WTC11 (cell line): ENCODE measurements around the gene CCDC71. TPM values are rescaled to one million over a fixed set of nuclear protein-coding genes. Genes with fewer than 3 reads are reported as not detected.
A peak's percentile ranks its signal among the peaks of the same experiment; 100 is the strongest.

ENCODE experiments used
- ATF1 ChIP-seq: sonication (generic); formaldehyde crosslinking; IDR thresholded peaks from 2 replicates; pipeline ENCODE4 v1.8.1; 2023; ENCODE audit warnings: mild to moderate bottlenecking, moderate library complexity, missing genetic modification reagents
- ATF2 ChIP-seq: sonication (generic); formaldehyde crosslinking; IDR thresholded peaks from 2 replicates; pipeline ENCODE4 v1.8.1; 2022; ENCODE audit warnings: low read depth, missing genetic modification reagents, borderline replicate concordance
- ATF3 ChIP-seq: sonication (generic); formaldehyde crosslinking; conservative IDR thresholded peaks from 2 replicates; pipeline ENCODE4 v1.8.1; 2022; ENCODE audit warnings: mild to moderate bottlenecking, missing genetic modification reagents
- ATF6 ChIP-seq: sonication (generic); formaldehyde crosslinking; IDR thresholded peaks from 2 replicates; pipeline ENCODE4 v1.8.1; 2023; ENCODE audit warnings: mild to moderate bottlenecking, missing genetic modification reagents
- ERG ChIP-seq: fragments of 250-450 bp; sonication (Bioruptor Pico); IDR thresholded peaks from 2 replicates; pipeline ENCODE4 v1.8.0; 2021; ENCODE audit warnings: mild to moderate bottlenecking
- FOXJ3 ChIP-seq: sonication (generic); formaldehyde crosslinking; IDR thresholded peaks from 2 replicates; pipeline ENCODE4 v1.9.0; 2021; ENCODE audit warnings: missing genetic modification reagents, mild to moderate bottlenecking, borderline replicate concordance
- FOXP4 ChIP-seq: sonication (generic); formaldehyde crosslinking; IDR thresholded peaks from 2 replicates; pipeline ENCODE4 v1.8.0; 2022; ENCODE audit warnings: mild to moderate bottlenecking, missing genetic modification reagents
- GRHL2 ChIP-seq: fragments of 250-450 bp; sonication (Bioruptor Pico); IDR thresholded peaks from 2 replicates; pipeline ENCODE4 v1.8.0; 2022; ENCODE audit warnings: mild to moderate bottlenecking, moderate library complexity; ENCODE audit not compliant: insufficient replicate concordance, severe bottlenecking
- GTF2I ChIP-seq: fragments of 250-450 bp; sonication (Bioruptor Pico); conservative IDR thresholded peaks from 2 replicates; pipeline ENCODE4 v1.4.0; 2021; ENCODE audit warnings: mild to moderate bottlenecking
- IRF1 ChIP-seq: sonication (generic); formaldehyde crosslinking; IDR thresholded peaks from 2 replicates; pipeline ENCODE4 v1.8.0; 2023; ENCODE audit warnings: missing genetic modification reagents
- IRF2 ChIP-seq: sonication (generic); formaldehyde crosslinking; IDR thresholded peaks from 2 replicates; pipeline ENCODE4 v1.8.0; 2022; ENCODE audit warnings: low read depth, missing genetic modification reagents, borderline replicate concordance
- KAT7 ChIP-seq: sonication (generic); formaldehyde crosslinking; IDR thresholded peaks from 2 replicates; pipeline ENCODE4 v1.8.1; 2023; ENCODE audit warnings: missing genetic modification reagents, mild to moderate bottlenecking, borderline replicate concordance
- NR1H2 ChIP-seq: sonication (generic); formaldehyde crosslinking; IDR thresholded peaks from 2 replicates; pipeline ENCODE4 v1.9.0; 2021; ENCODE audit warnings: mild to moderate bottlenecking, moderate library complexity, missing genetic modification reagents
- PRDM15 ChIP-seq: sonication (generic); formaldehyde crosslinking; IDR thresholded peaks from 2 replicates; pipeline ENCODE4 v1.8.0; 2022; ENCODE audit warnings: missing genetic modification reagents
- PRRX2 ChIP-seq: fragments of 250-450 bp; sonication (Bioruptor Pico); IDR thresholded peaks from 2 replicates; pipeline ENCODE4 v1.8.0; 2021; ENCODE audit warnings: mild to moderate bottlenecking
- SMAD3 ChIP-seq: sonication (generic); formaldehyde crosslinking; IDR thresholded peaks from 2 replicates; pipeline ENCODE4 v1.8.0; 2022; ENCODE audit warnings: missing genetic modification reagents, mild to moderate bottlenecking, borderline replicate concordance
- SMAD4 ChIP-seq: sonication (generic); formaldehyde crosslinking; IDR thresholded peaks from 2 replicates; pipeline ENCODE4 v1.8.0; 2022; ENCODE audit warnings: mild to moderate bottlenecking, missing genetic modification reagents
- TEAD4 ChIP-seq: sonication (generic); formaldehyde crosslinking; IDR thresholded peaks from 2 replicates; pipeline ENCODE4 v1.8.0; 2022; ENCODE audit warnings: mild to moderate bottlenecking, missing genetic modification reagents
- USF1 ChIP-seq: sonication (generic); formaldehyde crosslinking; IDR thresholded peaks from 2 replicates; pipeline ENCODE4 v1.8.0; 2022; ENCODE audit warnings: mild to moderate bottlenecking, missing genetic modification reagents
- USF2 ChIP-seq: sonication (generic); formaldehyde crosslinking; IDR thresholded peaks from 2 replicates; pipeline ENCODE4 v1.8.1; 2023; ENCODE audit warnings: mild to moderate bottlenecking, missing genetic modification reagents, moderate library complexity
- ZBTB43 ChIP-seq: sonication (generic); formaldehyde crosslinking; IDR thresholded peaks from 2 replicates; pipeline ENCODE4 v1.8.1; 2023; ENCODE audit warnings: mild to moderate bottlenecking, missing genetic modification reagents
- ZNF263 ChIP-seq: sonication (generic); formaldehyde crosslinking; IDR thresholded peaks from 2 replicates; pipeline ENCODE4 v1.8.1; 2022; ENCODE audit warnings: low read depth, mild to moderate bottlenecking, moderate library complexity, missing genetic modification reagents
- total RNA-seq: library from RNA; stranded (reverse); gene quantifications from 3 replicates; pipeline ENCODE4 v1.2.3, GENCODE V29; 2021

The CCDC71 gene
- total RNA-seq, 1 experiment from 2014 or later, result 29.8 TPM

- no peak for TF ChIP-seq GRHL2 (CRISPR knock-in tag)
- peak; percentile 64; the same call in 1 of the 2 replicates for TF ChIP-seq IRF1 (CRISPR knock-in tag)
- TF ChIP-seq FOXJ3 (CRISPR knock-in tag), result no peak
- TF ChIP-seq ERG (CRISPR knock-in tag), result no peak
- TF ChIP-seq GTF2I (CRISPR knock-in tag), result no peak
- TF ChIP-seq TEAD4 (CRISPR knock-in tag), result no peak
- TF ChIP-seq USF1 (CRISPR knock-in tag), result 0 out of 2 replicates have a peak, but pooled peaks have one; percentile 33
- no peak for TF ChIP-seq NR1H2
- TF ChIP-seq ZBTB43 (CRISPR knock-in tag), result 0 out of 2 replicates have a peak, but pooled peaks have one; percentile 49
- TF ChIP-seq PRDM15 (CRISPR knock-in tag), result no peak
- no peak for TF ChIP-seq ATF2 (CRISPR knock-in tag)
- no peak for TF ChIP-seq PRRX2 (CRISPR knock-in tag)
- TF ChIP-seq FOXP4 (CRISPR knock-in tag), result peak; percentile 47
- TF ChIP-seq SMAD3, result 0 out of 2 replicates have a peak, but pooled peaks have one; percentile 23
- TF ChIP-seq ATF6, result no peak
- no peak for TF ChIP-seq ZNF263 (CRISPR knock-in tag)
- TF ChIP-seq IRF2 (CRISPR knock-in tag), result no peak
- no peak for TF ChIP-seq ATF3 (CRISPR knock-in tag)
- TF ChIP-seq SMAD4, result no peak
- 0 out of 2 replicates have a peak, but pooled peaks have one; percentile 90 for TF ChIP-seq KAT7 (CRISPR knock-in tag)
- 0 out of 2 replicates have a peak, but pooled peaks have one; percentile 29 for TF ChIP-seq USF2
- no peak for TF ChIP-seq ATF1
Observed at GRCh38 chr3:49120438-49121131, 45.5 kb downstream of the CCDC71 start, which contains the start of gene USP19 (continued).
